Measurements from ENCODE around the gene DCC. TPM values are rescaled to one million over a fixed set of nuclear protein-coding genes. Genes with fewer than 3 reads are reported as not detected.

The DCC gene
- total RNA-seq, 1 experiment from 2014 or later, result not detected

- ChIA-PET POLR2A (ENCODE audit: unreplicated experiment) (no interaction called here), CTCF (no interaction called here)
- no peak for ATAC-seq
- Histone ChIP-seq H3K36me3 (ENCODE audit: low read depth, low read length) (no peaks in the 10 kb centered on the region), H2AFZ (ENCODE audit: low read length) (no peak overlapping the region), H3K4me3 (ENCODE audit: low read length) (no peak overlapping the region), H3K4me1 (ENCODE audit: insufficient read depth, low read length) (no peaks in the 10 kb centered on the region), H3K79me2 (ENCODE audit: low read length) (no peaks in the 10 kb centered on the region), H3K4me2 (ENCODE audit: low read length) (no peak overlapping the region), H3F3A (ENCODE audit: low read length, unreplicated experiment) (no peaks in the 10 kb centered on the region), H3K9ac (ENCODE audit: low read length) (no peak overlapping the region), H3K9me2 (replicated peaks; ENCODE audit: low read length) (no peaks in the 10 kb centered on the region), H3K27ac (ENCODE audit: low read length) (no peak overlapping the region), H3K27me3 (ENCODE audit: low read length) (no peaks in the 10 kb centered on the region), H3K9me3 (ENCODE audit: low read length) (no peaks in the 10 kb centered on the region), H4K20me1 (ENCODE audit: low read length) (no peaks in the 10 kb centered on the region)
- TF ChIP-seq EZH2 (IDR thresholded peaks at IDR 0.05; ENCODE audit: low read length, unreplicated experiment), result no peak
- no peak for TF ChIP-seq CTCF (conservative IDR thresholded peaks at IDR 0.05; ENCODE audit: low read depth, low read length)
- TF ChIP-seq EZH2phosphoT487 (IDR thresholded peaks at IDR 0.05; ENCODE audit: borderline replicate concordance, low read length), result no peak
- no TSS peak for BruUV-seq (replicated peaks)
- DNase-seq, result no peak
- intact Hi-C loops (cut with micrococcal nuclease), result no loop called here
These were observed 345.3 kb downstream of the DCC start for GRCh38 chr18:52685316-52685715.

- no peak overlapping the region for H3K27ac ChIP-seq (ENCODE audit: low read length)
- POLR2A ChIA-PET (ENCODE audit: unreplicated experiment), result no interaction called here
- no peaks in the 10 kb centered on the region for H3K9me2 ChIP-seq (replicated peaks; ENCODE audit: low read length)
- no peaks in the 10 kb centered on the region for H3F3A ChIP-seq (ENCODE audit: low read length, unreplicated experiment)
- no TSS peak for BruUV-seq (replicated peaks)
- no peaks in the 10 kb centered on the region for H3K9me3 ChIP-seq (ENCODE audit: low read length)
- no peak overlapping the region for H3K4me2 ChIP-seq (ENCODE audit: low read length)
- no peaks in the 10 kb centered on the region for H3K4me1 ChIP-seq (ENCODE audit: insufficient read depth, low read length)
- H3K79me2 ChIP-seq (ENCODE audit: low read length), result no peaks in the 10 kb centered on the region
- no peak for ATAC-seq
- CTCF ChIA-PET, result no interaction called here
- H3K36me3 ChIP-seq (ENCODE audit: low read depth, low read length), result no peaks in the 10 kb centered on the region
- intact Hi-C loops (cut with micrococcal nuclease), result no loop called here
- no peak overlapping the region for H3K9ac ChIP-seq (ENCODE audit: low read length)
- TF ChIP-seq EZH2phosphoT487 (IDR thresholded peaks at IDR 0.05; ENCODE audit: borderline replicate concordance, low read length) (no peak), EZH2 (IDR thresholded peaks at IDR 0.05; ENCODE audit: low read length, unreplicated experiment) (no peak), CTCF (conservative IDR thresholded peaks at IDR 0.05; ENCODE audit: low read depth, low read length) (no peak)
- no peak overlapping the region for H2AFZ ChIP-seq (ENCODE audit: low read length)
- H3K27me3 ChIP-seq (ENCODE audit: low read length), result no peaks in the 10 kb centered on the region
- no peaks in the 10 kb centered on the region for H4K20me1 ChIP-seq (ENCODE audit: low read length)
- DNase-seq, result no peak
- H3K4me3 ChIP-seq (ENCODE audit: low read length), result no peak overlapping the region
These were observed 351.8 kb downstream of the DCC start for GRCh38 chr18:52691841-52692240.

GRCh38 chr18:52694804-52695203 is 354.8 kb downstream of the DCC start:
- Histone ChIP-seq H3K9ac (ENCODE audit: low read length) (no peak overlapping the region), H3K27me3 (ENCODE audit: low read length) (no peaks in the 10 kb centered on the region), H3F3A (ENCODE audit: low read length, unreplicated experiment) (no peaks in the 10 kb centered on the region), H2AFZ (ENCODE audit: low read length) (no peak overlapping the region), H3K4me3 (ENCODE audit: low read length) (no peak overlapping the region), H4K20me1 (ENCODE audit: low read length) (no peaks in the 10 kb centered on the region), H3K36me3 (ENCODE audit: low read depth, low read length) (no peaks in the 10 kb centered on the region), H3K9me3 (ENCODE audit: low read length) (no peaks in the 10 kb centered on the region), H3K9me2 (replicated peaks; ENCODE audit: low read length) (no peaks in the 10 kb centered on the region), H3K4me2 (ENCODE audit: low read length) (no peak overlapping the region), H3K4me1 (ENCODE audit: insufficient read depth, low read length) (no peaks in the 10 kb centered on the region), H3K27ac (ENCODE audit: low read length) (no peak overlapping the region), H3K79me2 (ENCODE audit: low read length) (no peaks in the 10 kb centered on the region)
- DNase-seq (peak; percentile 27), ATAC-seq (no peak; the same call in 1 of the 2 replicates)
- ChIA-PET CTCF (no interaction called here), POLR2A (ENCODE audit: unreplicated experiment) (no interaction called here)
- no peak for TF ChIP-seq EZH2phosphoT487 (IDR thresholded peaks at IDR 0.05; ENCODE audit: borderline replicate concordance, low read length)
- no peak for TF ChIP-seq EZH2 (IDR thresholded peaks at IDR 0.05; ENCODE audit: low read length, unreplicated experiment)
- TF ChIP-seq CTCF (conservative IDR thresholded peaks at IDR 0.05; ENCODE audit: low read depth, low read length), result peak; percentile 49
- no TSS peak for BruUV-seq (replicated peaks)
- intact Hi-C loops (cut with micrococcal nuclease), result no loop called here

Data from PC-3 (cell line).